ENCODE data around the gene FSIP1.

GRCh38 chr15:39721893-39722292 is 60.7 kb downstream of the FSIP1 start:
- no peak for TF ChIP-seq REST (IDR thresholded peaks at IDR 0.05; ENCODE audit: insufficient read depth in 1 of 2, low read depth in 2 of 2, low read length in 2 of 2)
- TF ChIP-seq FOXP2 (optimal IDR thresholded peaks at IDR 0.05; ENCODE audit: borderline replicate concordance, extremely low read depth, extremely low read length, insufficient read depth), result no peak
- TF ChIP-seq SIN3A (IDR thresholded peaks at IDR 0.05; ENCODE audit: borderline replicate concordance, insufficient read depth, low read length), result no peak
- TF ChIP-seq POLR2AphosphoS5 (IDR thresholded peaks at IDR 0.05; ENCODE audit: low read depth, low read length), result no peak
